ENCODE data around the gene RCVRN. TPM values are rescaled to one million over a fixed set of nuclear protein-coding genes. Genes with fewer than 3 reads are reported as not detected.
A peak's percentile ranks its signal among the peaks of the same experiment; 100 is the strongest.

The RCVRN gene
- total RNA-seq, 1 donor from 2014 or later = 0.17 TPM

DNA sequence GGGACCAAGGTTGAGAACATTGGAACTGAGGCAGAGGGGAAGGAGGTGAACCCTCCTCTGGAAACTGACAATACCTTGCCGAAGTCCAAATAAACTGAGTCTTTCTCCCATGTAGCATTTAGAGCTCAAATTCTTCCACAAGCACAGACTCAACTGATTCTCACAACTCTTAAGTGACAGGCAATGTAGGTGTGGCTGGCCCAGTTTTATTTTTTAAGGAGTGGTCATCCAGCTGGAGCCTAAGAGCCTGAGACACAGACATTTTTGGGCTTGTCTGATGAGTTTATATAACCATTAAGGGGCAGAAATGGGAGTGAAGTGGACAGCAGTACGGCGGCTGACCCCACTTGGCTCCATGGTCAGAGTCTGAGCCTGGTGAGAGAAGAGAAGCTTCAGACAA lies 10.8 kb downstream of the RCVRN start:
- Histone ChIP-seq H3K4me1 (no peaks in the 10 kb centered on the region), H3K9me3 (no peaks in the 10 kb centered on the region), H3K4me3 (no peak overlapping the region), H3K27me3 (no peaks in the 10 kb centered on the region), H3K27ac (no peak overlapping the region), H3K36me3 (no peaks in the 10 kb centered on the region)
- intact Hi-C loops (cut with DNase I) = no loop called here
- TF ChIP-seq, protein P1, sequence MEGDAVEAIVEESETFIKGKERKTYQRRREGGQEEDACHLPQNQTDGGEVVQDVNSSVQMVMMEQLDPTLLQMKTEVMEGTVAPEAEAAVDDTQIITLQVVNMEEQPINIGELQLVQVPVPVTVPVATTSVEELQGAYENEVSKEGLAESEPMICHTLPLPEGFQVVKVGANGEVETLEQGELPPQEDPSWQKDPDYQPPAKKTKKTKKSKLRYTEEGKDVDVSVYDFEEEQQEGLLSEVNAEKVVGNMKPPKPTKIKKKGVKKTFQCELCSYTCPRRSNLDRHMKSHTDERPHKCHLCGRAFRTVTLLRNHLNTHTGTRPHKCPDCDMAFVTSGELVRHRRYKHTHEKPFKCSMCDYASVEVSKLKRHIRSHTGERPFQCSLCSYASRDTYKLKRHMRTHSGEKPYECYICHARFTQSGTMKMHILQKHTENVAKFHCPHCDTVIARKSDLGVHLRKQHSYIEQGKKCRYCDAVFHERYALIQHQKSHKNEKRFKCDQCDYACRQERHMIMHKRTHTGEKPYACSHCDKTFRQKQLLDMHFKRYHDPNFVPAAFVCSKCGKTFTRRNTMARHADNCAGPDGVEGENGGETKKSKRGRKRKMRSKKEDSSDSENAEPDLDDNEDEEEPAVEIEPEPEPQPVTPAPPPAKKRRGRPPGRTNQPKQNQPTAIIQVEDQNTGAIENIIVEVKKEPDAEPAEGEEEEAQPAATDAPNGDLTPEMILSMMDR (IDR thresholded peaks at IDR 0.05) = no peak
- ATAC-seq (no peak), DNase-seq (no peak)

DNA sequence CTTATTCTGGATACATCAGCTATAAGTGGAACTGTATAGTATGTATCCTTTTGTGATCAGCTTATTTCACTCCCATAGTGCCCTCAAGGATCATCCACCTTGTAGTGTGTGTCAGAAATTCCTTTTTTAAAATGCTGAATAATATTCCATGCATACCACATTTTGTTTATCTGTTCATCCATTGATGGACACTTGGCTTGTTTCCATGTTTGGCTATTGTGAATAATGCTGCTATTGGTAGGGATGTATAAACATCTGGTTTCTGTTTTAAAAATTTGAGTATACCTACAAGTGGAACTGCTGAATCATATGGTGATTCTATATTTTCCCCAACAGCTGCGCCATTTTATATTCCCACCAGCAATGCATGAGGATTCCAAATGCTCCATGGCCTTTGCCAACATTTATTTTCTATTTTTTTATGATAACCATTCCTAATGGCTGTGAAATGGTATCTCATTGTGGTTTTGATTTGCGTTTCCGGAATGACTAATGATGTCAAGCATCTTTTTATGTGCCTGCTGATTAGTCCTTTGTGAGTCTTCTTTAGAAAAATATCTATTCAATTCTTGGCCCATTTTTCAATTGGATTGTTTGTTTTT lies 11.6 kb downstream of the RCVRN start:
- Histone ChIP-seq H3K4me3 (no peak overlapping the region), H3K27ac (no peak overlapping the region), H3K27me3 (no peaks in the 10 kb centered on the region), H3K36me3 (no peaks in the 10 kb centered on the region), H3K9me3 (no peaks in the 10 kb centered on the region), H3K4me1 (no peaks in the 10 kb centered on the region)
- intact Hi-C loops (cut with DNase I) = no loop called here
- DNase-seq (no peak), ATAC-seq (no peak)
- TF ChIP-seq, protein P1 (IDR thresholded peaks at IDR 0.05) = no peak

DNA sequence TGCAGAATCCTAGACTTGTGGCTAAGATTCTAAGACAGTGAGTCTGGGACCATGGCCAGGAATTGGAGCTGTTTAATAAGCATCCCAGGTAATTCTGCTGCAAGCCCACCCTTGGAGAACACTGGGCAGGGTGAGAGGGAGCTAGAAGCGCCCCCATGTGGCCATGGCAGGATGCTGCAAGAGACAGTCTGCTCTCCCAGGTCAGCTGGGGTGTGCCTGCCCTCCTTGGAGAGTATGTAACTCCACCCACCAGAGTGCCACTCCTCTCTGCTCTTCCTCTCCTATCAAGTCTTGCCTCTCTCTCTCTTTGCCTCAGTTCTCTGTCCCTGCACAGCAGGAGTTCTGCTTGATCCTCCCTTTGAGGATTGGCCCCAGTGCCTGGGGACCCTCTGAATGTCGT lies 14.9 kb downstream of the RCVRN start:
- Histone ChIP-seq H3K4me3 (no peak overlapping the region), H3K4me1 (no peaks in the 10 kb centered on the region), H3K27ac (no peak overlapping the region), H3K27me3 (no peaks in the 10 kb centered on the region), H3K9me3 (no peaks in the 10 kb centered on the region), H3K36me3 (no peaks in the 10 kb centered on the region)
- intact Hi-C loops (cut with DNase I) = no loop called here
- ATAC-seq (peak; percentile 92), DNase-seq (no peak)
- TF ChIP-seq, protein P1 (IDR thresholded peaks at IDR 0.05) = peak; percentile 47

DNA sequence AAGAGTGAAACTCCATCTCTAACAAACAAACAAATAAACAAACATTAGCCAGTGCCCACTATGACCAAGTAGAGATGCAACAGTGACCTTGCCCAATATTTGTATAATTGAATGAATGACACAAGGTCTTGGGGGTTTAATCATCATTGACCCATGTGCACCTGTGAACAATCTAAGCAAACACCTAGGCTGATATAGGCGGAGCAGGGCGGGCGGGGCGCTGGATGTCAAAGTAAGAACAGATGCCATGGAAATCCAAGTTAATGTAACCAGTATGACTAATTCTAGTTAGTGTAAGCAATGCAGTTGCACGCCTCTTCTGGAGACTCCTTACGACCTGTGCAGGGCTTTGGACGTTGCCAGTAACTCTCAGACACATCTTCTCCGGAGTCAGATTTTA lies 17.6 kb downstream of the RCVRN start:
- intact Hi-C loops (cut with DNase I) = no loop called here
- Histone ChIP-seq H3K27me3 (no peaks in the 10 kb centered on the region), H3K9me3 (peaks cover 13% of the 10 kb centered on the region), H3K27ac (no peak overlapping the region), H3K4me1 (no peaks in the 10 kb centered on the region), H3K4me3 (no peak overlapping the region), H3K36me3 (no peaks in the 10 kb centered on the region)
- DNase-seq (no peak), ATAC-seq (no peak)
- TF ChIP-seq, protein P1 (IDR thresholded peaks at IDR 0.05) = no peak

DNA sequence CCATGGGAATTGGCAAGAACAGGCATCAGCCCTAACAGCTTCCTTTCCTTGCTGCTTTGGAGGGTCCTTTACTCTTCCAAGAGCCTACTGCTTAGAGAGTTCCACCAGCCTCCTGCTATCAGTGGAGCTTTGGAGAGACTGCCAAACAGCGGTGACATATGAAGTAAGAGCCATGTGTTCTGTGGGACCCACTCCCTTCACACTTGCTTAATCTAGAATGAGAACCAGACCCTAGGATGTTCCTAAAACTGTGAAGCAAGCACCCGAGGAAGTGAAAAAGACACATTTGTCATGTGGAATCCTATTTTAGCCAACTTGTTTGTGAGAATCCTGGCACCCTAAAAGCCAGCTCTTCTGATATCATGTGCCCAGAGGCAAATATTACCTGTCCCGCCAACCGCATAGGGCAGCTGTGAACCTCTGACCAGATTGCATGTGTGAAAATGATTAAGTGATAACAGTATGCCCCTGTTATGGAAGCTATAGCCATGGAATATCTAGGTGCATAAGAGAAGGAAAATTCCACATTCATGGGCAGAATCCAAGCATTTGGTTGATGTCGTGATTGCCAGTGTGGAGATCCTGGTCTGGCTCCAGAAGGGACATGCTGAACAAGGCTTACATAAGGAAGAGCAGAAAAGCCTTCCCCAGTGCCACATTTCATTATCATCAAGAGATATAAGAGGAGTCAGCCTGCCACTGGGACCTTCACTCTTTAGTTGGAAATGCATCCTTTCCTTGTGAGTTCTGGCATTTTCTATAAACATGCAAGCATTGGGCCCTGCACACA lies 18.7 kb downstream of the RCVRN start:
- no peaks in the 10 kb centered on the region for H3K27me3 ChIP-seq
- H3K27ac ChIP-seq = no peak overlapping the region
- intact Hi-C loops (cut with DNase I) = no loop called here
- peak; percentile 57 for ATAC-seq
- no peak overlapping the region for H3K4me3 ChIP-seq
- no peaks in the 10 kb centered on the region for H3K4me1 ChIP-seq
- TF ChIP-seq, protein P1 (IDR thresholded peaks at IDR 0.05) = no peak
- H3K36me3 ChIP-seq = no peaks in the 10 kb centered on the region
- DNase-seq = no peak
- H3K9me3 ChIP-seq = peaks cover 13% of the 10 kb centered on the region

Measured in upper lobe of right lung (tissue), 1 donor.